ENCODE measurements around the gene SYT17.

Gene SYT17

GRCh38 chr16:19138601-19139000 is 29.4 kb upstream of the SYT17 start:
- no peak for DNase-seq (ENCODE audit: low spot score)

GRCh38 chr16:19139436-19140091 is 28.5 kb upstream of the SYT17 start:
- DNase-seq (ENCODE audit: low spot score), result no peak

GRCh38 chr16:19140396-19140795 is 27.6 kb upstream of the SYT17 start:
- DNase-seq (ENCODE audit: low spot score), result no peak

GRCh38 chr16:19142939-19143598 is 25.0 kb upstream of the SYT17 start:
- no peak for DNase-seq (ENCODE audit: low spot score)

- DNase-seq (ENCODE audit: low spot score), result no peak
Observed at GRCh38 chr16:19143599-19143956, 24.5 kb upstream of the SYT17 start.

- DNase-seq (ENCODE audit: low spot score), result no peak
Observed at GRCh38 chr16:19145010-19145409, 23.0 kb upstream of the SYT17 start.

GRCh38 chr16:19147126-19147525 is 20.9 kb upstream of the SYT17 start:
- no peak for DNase-seq (ENCODE audit: low spot score)

GRCh38 chr16:19147627-19148026 is 20.4 kb upstream of the SYT17 start:
- no peak for DNase-seq (ENCODE audit: low spot score)

- no peak for DNase-seq (ENCODE audit: low spot score)
Observed at GRCh38 chr16:19148189-19148588, 19.9 kb upstream of the SYT17 start.

GRCh38 chr16:19151310-19151709 is 16.7 kb upstream of the SYT17 start:
- no peak for DNase-seq (ENCODE audit: low spot score)

GRCh38 chr16:19152042-19152441 is 16.0 kb upstream of the SYT17 start:
- no peak for DNase-seq (ENCODE audit: low spot score)

GRCh38 chr16:19153876-19154275 is 14.2 kb upstream of the SYT17 start:
- DNase-seq (ENCODE audit: low spot score), result no peak

- no peak for DNase-seq (ENCODE audit: low spot score)
Observed at GRCh38 chr16:19162085-19162484, 6.0 kb upstream of the SYT17 start.

GRCh38 chr16:19163215-19163614 is 4.8 kb upstream of the SYT17 start:
- no peak for DNase-seq (ENCODE audit: low spot score)

- no peak for DNase-seq (ENCODE audit: low spot score)
Observed at GRCh38 chr16:19164285-19164684, 3.8 kb upstream of the SYT17 start.

GRCh38 chr16:19165101-19165500 is 2.9 kb upstream of the SYT17 start:
- DNase-seq (ENCODE audit: low spot score), result no peak

GRCh38 chr16:19166500-19166899 is 1.5 kb upstream of the SYT17 start:
- DNase-seq (ENCODE audit: low spot score), result no peak

GRCh38 chr16:19168371-19169081 is 486 bp downstream of the SYT17 start:
- peak; percentile 57 for DNase-seq (ENCODE audit: low spot score)

GRCh38 chr16:19169082-19169639 is 1.1 kb downstream of the SYT17 start:
- DNase-seq (ENCODE audit: low spot score), result peak; percentile 13

- DNase-seq (ENCODE audit: low spot score), result peak; percentile 47
Observed at GRCh38 chr16:19170043-19170655, 2.1 kb downstream of the SYT17 start.

- DNase-seq (ENCODE audit: low spot score), result peak; percentile 68
Observed at GRCh38 chr16:19172098-19172780, 4.2 kb downstream of the SYT17 start.

GRCh38 chr16:19173059-19173458 is 5.0 kb downstream of the SYT17 start:
- no peak for DNase-seq (ENCODE audit: low spot score)
